ENCODE results near the gene KSR2.

The KSR2 gene

GRCh38 chr12:117486840-117487659, 481.7 kb downstream of the KSR2 start:
- no peak for TF ChIP-seq CTCF (IDR thresholded peaks at IDR 0.05; ENCODE audit: insufficient read depth, missing control alignments)
- no peak for DNase-seq (ENCODE audit: insufficient read length, low spot score)
- no peak for FAIRE-seq

GRCh38 chr12:117485984-117486839, 482.6 kb downstream of the KSR2 start:
- no peak for TF ChIP-seq CTCF (IDR thresholded peaks at IDR 0.05; ENCODE audit: insufficient read depth, missing control alignments)
- DNase-seq (ENCODE audit: insufficient read length, low spot score) (no peak), FAIRE-seq (no peak)

GRCh38 chr12:117484901-117485300, 483.9 kb downstream of the KSR2 start:
- FAIRE-seq (no peak), DNase-seq (ENCODE audit: insufficient read length, low spot score) (no peak)
- TF ChIP-seq CTCF (IDR thresholded peaks at IDR 0.05; ENCODE audit: insufficient read depth, missing control alignments), result no peak

GRCh38 chr12:117483501-117483900, 485.3 kb downstream of the KSR2 start:
- FAIRE-seq (no peak), DNase-seq (ENCODE audit: insufficient read length, low spot score) (no peak)
- no peak for TF ChIP-seq CTCF (IDR thresholded peaks at IDR 0.05; ENCODE audit: insufficient read depth, missing control alignments)

- no peak for DNase-seq (ENCODE audit: insufficient read length, low spot score)
- FAIRE-seq, result no peak
- TF ChIP-seq CTCF (IDR thresholded peaks at IDR 0.05; ENCODE audit: insufficient read depth, missing control alignments), result no peak
These were observed 487.3 kb downstream of the KSR2 start for GRCh38 chr12:117481470-117481869.

- TF ChIP-seq CTCF (IDR thresholded peaks at IDR 0.05; ENCODE audit: insufficient read depth, missing control alignments), result no peak
- no peak for FAIRE-seq
- no peak for DNase-seq (ENCODE audit: insufficient read length, low spot score)
These were observed 492.4 kb downstream of the KSR2 start for GRCh38 chr12:117476341-117476740.

All from D721Med (cell line).